CD4-positive, alpha-beta T cell treated with Interleukin-21 for 1 hour (primary cell): ENCODE data around the gene SRP14.

Experiments
- DNase-seq: peaks from one replicate; pipeline ENCODE4 v3.0.0-alpha.2; 2020

The SRP14 gene

DNA sequence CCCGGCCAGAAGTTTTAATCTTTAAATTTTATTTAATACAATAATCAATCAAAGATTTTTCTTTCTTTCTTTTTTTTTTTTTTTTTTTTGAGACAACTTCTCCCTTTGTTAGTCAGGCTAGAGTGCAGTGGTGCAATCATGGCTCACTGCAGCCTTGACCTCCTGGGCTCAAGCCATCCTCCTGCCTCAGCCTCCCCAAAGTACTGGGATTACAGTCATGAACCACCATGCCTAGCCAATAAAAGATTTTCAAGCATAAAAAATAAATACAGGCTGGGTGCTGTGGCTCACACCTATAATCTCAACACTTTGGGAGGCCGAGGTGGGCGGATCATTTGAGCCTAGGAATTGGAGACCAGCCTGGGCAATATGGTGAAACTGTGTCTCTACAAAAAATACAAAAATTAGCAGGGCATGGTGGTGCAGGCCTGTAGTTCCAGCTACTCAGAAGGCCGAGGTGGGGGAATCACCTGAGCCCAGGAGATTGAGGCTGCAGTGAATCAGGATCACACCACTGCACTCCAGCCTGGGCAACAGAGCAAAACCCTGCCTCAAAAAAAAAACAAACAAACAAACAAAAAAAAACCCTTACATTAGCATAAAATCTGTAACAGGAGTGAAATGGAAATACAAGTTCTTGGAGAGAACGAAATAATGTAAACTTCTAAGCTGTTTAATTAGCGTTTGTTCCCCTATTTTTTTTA, 29.1 kb upstream of the SRP14 start:
- no peak for DNase-seq

DNA sequence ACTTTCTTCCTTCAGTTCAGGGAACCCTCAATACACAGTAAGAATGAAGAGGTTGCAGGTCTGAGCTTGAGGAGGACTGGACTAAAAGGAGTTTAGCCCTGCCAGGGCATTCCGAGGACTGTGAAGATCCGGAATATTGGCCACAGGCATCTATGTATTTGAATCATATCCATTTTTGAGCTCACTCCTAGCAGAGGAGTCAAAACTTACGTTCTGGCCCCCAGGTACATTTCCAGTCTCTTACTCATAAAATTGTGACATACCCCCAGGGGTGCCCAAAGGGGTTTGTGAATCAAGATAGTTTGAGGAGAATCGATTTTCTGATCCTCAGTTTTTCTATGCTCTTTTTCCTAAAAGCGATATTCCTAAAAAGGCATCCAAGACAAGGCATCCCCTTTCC, 27.6 kb upstream of the SRP14 start:
- DNase-seq = no peak

DNA sequence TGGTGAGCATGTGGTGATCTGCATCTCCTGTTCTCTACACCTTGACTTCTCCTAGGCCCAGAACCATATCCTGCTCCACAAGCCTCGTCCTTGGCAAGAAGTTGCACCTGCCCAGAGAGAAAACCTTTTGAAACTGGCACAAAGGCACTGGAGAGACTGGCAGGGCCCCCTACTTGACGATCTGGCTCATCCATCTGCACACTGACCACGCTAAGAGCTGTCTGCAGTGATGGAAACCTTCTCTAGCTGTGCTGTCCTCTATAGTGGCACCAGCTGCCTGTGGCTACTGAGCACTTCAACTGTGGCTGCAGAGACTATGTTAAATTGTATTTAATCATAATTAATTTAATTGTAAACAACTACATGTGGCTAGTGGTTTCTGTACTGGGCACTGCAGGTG, 26.2 kb upstream of the SRP14 start:
- no peak for DNase-seq

DNA sequence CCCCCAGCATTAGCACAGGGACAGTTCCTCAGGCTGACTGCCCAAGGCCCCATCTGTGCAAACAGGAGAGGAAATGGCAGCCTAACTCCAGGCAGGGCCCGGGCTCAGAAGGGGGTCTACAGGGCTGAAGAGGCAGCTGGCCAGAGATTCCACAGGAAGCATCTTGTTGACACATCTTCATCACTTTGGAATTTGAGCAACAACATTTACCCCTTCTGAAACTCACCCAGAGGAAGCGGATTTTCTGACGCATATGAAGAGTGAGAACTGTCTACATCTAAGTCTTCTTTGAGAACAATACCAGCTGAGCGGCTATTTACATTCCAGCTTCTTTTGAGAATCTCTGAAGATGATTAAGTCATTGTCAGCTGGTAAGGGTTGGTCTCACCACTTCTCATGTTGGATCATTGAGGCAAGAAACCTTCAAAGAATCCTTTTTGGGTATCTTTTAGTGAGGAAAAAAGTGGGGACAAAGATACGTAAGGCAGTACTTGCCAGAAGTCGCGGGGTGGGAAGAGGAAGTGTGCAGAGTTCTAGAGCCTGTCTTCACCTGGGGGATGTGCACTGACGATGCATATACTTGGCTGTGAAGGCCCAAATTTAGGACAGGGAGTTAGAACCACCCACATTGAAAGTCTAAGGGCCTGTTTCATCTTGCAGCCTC, 25.4 kb upstream of the SRP14 start:
- no peak for DNase-seq

DNA sequence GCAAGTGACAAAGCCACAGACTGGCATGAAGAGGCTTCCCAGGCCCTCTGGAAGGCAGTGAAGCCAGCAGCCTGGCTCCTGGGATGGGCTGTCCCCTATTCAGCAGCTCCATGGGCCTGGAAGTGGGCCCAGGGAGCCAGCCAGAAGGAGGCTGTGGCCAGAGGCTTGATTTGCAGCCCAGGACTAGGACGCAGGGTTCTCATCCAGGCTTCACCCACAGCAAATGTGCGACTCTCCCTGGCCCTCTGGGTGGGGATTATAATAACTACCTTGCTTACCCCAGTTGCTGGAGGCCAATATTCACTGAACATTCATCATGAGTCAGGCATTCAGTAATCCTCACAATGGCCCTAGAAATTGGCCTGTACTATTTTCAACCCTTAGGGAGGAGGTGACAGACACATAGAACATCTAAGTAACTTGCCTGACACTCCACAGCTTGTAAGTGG, 24.6 kb upstream of the SRP14 start:
- DNase-seq = no peak

DNA sequence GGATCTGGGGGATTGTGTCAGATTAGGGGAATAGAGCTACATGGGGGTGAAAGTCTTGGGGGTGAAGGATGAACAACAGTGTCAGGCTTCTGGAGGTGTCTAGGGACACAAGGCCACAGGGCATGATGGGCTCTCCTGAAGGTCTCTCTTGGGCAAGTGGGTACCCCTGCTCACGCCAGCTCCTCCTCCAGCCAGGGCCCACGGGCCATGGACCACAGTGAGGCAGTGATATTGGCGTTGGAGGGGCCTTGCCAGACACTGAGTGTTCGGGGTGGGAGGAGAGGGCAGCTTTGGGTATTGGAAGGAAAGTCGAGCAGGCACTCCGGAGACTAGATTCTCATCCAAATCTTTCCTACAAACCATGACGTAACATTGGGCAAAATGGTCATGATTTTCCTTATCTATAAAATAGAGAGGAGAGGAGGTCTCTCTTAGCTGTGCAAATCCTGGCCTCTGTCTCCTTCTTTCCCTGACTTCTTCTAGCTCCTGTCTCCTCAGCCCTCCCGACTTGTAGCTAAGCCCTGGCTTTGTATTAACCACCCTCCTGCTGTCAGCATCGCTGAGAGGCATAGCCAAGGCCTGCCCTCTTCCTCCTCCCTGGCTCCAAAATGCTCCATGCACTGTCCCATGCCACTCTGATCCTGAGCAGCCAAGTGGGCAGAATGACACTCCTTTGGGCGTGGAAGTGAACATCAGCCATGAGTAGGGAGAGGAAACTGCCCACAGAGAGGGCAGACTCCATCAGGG, 24.0 kb upstream of the SRP14 start:
- no peak for DNase-seq

DNA sequence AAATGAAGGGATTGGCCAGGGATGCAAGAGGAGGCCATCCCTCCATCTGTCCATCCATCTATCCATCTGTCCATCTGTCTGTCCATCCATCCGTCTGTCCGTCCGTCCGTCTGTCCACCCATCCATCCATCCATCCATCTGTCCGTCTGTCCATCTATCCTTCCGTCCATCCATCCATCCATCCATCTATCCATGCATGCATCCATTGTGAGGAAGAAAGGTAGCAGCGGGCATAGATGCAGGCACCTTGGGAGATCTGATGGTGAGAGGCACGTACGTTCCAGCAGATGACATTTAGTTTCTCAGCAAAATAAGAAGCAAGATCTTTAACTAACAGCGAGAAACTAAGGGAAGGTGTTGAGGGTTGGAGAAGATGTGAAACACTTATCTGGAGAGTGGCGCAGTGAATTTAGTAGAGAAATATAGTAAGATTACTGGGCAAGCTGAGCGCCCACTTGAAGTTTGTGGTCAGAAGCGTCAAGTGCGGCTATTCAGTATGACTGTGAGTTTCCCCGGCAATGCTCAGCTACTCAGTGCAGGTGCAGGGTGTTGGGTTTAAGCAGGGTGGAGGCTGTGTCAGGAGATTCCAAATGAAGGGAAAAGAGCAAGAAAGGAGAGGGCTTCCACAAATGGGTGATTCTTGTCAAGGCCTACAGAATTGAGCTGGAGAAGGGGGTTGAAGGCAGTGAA, 22.4 kb upstream of the SRP14 start:
- no peak for DNase-seq

DNA sequence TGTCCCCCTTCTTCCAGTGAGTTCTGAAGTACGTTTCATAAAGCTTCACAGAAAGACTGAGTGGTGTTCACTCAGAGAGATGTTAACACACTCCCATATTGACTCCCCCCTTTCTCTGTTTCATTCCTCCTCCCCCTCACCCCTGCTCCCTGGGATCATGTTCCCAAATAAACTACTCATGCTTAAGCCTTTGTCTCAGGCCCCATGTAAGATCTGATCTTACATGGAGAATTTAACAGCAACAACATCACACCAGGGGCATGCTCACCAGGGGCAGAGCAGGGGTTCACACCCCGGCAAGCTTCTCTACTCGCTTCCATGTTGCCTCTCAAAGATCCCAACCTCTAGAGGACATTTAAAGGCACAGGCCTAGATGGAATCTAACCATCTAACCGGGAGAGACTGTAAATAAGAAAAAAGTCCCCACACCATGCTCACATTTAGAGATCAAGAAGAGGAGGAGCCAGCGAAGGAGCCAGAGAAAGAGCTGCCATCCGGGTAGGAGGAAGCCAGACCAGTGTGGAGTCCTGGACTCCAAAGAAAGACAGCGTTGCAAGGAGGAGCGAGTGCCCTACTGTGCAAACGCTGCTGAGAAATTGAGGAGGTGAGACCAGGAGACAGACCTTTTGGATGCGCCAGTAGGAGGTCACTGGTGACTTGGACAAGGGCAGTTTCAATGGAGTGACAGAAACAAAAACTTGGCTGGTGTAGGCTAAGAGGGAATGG, 21.4 kb upstream of the SRP14 start:
- no peak for DNase-seq

DNA sequence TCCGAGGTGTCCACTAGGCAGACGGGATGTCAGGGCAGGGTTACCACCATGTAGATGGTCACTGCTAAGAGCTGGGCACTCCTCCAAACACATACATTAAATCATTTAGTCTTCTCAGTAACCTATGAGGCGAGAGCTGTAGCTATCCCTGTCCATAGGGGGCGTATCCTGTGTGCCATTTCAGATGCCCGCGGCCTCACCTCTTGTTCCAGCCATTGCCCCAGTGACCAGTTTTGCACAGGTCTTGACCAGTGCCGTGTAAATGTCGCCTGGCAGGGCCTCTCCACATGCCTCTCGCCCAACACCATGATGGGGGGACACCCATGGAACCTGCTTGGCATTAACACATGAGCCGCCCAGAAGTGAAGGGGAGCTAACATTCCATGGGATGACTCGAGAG, 20.8 kb upstream of the SRP14 start:
- no peak for DNase-seq

DNA sequence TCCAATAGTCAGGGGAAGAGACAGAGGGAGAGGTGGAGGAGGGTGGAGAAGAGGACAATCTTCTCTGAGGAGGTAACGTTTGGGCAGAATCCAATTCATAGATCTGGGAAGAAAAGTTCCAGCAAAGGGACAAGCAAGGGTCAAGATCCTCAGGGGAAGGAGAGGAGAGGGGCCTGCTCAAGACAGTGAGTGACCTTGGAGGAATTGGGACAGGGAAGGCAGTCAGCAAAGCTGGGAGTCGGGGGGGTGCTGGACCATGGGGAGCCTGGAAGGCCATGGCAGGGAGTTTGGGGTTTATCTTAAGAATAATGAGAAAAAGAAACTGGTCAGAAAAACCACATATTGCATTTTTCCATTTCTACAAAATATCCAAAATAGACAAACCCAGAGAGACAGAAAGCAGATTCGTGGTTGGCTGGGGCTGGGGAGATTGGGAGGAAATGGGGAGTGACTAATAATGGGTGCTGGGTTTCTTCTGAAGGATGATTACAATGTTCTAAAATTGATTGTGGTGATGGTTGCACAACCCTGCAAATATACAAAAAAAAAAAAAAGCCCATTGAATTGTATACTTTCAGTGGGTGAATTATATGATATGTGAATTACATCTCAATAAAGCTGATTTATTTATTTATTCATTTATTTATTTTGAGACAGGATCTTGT, 19.6 kb upstream of the SRP14 start:
- no peak for DNase-seq

DNA sequence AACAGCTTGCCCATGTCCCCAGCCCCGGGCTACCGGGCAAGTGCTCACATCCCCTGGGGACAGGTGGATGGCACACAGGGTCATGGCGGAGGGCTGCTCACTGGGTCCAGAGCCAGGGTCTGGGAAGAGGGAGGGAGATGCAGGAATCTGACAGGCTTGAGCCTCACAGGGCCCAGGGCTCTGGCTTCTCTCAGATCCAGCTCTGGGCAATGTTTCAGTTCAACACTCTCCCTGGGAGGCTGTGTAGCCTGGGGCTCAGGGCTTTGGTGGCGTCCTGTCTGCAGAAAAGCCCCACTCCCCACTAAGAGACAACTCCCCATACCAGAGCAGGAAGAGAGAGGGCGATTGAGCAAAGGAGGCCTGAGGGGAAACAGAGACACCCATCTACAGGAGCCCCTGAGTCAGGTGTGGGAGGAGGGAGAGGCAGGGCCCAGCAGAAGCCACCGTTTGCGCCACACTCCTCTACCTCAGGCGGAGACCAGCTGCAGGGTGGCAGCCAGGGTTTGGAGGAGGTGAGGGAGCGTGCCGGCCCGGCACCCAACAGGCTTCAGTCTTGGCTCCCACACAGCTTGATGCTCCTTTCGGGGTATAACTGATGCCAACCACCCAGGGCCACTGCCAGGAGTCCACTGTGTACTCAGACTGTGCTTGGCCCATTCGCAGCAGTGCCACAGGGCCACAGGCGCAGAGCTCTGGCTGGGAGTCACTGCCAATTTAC, 16.8 kb upstream of the SRP14 start:
- no peak for DNase-seq

DNA sequence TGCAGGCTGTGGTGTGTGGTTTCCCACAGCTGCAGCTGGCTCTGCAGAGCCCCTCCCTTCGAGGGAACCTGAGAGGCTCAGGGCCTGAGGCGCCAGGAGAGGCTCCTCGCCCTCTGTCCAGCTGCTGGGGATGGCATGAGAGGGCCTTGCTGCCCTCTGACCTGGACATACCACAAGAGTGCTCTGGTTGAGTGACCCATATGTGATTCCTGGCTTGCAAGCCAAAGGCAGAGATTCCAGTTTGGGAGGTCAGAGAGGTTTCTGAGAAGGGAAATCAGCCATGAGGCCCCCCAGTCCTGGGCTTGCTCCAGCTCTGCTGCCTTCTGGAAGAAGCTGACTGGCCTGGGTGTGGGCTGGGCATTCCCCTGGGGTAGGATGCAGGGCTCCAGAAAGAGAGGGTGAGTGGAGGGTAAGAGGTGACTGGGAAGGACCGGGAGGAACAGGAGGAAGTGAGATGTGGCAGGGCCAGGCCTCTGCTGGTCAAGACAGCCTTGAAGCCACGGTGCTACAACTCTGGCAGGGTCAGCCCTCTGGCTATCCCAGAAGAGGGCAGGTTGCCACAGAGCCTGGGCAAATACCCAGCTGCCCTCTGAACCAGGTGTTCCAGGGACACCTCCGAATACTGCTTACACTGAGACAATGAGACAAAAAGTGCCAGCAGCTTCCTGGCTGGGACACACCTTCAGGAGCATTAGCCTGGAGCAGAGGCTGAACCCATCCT, 16.0 kb upstream of the SRP14 start:
- DNase-seq = peak; percentile 38

DNA sequence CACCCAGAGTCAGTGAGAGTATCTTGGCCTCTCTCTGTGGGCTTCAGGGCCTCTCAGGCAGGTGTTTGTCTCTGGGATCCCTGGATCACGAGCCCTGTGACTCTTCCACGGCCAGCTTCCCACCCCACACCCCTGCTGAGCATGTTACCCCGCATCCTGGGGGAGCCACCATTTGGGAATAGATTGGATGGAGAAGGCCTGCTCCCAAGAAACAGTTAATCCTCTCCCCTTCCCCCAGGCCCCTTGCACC, 15.5 kb upstream of the SRP14 start:
- no peak for DNase-seq

DNA sequence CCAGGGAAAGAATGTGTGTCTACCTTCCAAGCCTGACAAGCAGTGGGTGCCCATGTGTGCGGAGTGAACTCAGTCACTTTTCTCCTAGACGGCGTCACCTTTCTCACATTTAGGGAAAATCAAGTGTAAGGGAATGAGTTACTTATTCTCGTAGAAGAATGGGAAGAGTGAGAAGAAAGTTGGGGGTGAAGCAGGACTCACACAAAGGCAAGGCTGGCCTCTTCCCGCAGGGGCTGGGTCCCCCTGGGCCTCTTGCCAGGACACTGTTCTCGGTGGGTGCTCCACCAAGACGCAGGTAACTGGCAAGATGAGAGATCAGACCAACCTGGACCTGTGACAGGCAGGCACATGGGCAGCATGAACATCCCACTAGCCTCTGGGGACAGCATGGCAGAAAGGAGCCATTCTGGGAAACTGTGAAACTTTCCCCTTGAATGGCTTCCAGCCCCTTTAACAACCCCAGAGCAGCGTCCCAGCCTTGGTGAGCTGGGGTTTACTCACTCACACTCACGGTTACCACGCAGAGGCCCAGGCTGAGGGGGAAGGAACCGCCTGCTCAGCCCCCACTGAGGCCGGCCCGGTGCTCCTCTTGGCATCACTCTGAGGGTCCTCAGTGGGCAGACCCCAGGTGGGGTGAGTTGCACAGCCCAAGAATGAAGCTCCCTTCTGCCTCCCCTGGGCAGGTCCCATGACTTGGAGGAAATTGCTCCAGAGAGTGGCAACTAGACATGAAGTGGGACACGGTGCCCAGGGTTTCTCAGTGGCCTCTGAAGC, 15.0 kb upstream of the SRP14 start:
- no peak for DNase-seq

DNA sequence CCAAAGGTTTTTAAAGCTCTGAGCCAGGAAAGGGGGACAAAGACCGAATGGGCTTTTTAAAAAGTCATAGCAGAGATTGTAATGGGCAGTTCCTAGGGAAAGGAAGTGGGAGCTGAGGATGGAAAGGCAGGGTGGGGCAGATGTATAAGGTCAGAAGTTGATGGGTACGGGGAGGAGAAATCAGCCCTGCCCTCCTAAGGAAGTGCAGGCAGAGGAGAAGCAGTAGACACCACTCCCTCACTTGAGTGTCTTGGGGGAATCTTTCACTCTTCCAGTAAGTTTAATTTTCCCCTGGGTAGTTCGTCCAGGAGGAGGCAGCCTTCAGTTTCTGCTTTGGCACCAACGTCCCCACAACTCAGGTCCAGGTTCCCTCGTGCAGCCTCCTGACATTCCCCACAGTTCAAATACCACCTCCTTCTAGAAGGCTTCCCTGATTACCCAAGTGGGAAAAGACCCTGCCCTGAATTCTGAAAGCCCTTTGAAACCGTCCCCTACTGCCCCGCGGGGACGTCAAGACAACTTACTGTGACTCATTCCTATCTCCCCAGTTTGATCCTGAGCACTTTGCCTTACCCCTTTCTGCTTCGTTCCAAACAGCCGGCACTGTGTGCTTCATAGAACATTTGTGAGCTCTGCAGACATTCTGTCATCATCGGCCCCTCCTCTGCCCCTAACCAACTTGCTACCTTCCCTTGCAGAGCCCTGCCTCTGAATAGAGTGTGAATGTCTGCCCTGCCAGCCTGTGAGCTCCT, 14.3 kb upstream of the SRP14 start:
- DNase-seq = no peak

DNA sequence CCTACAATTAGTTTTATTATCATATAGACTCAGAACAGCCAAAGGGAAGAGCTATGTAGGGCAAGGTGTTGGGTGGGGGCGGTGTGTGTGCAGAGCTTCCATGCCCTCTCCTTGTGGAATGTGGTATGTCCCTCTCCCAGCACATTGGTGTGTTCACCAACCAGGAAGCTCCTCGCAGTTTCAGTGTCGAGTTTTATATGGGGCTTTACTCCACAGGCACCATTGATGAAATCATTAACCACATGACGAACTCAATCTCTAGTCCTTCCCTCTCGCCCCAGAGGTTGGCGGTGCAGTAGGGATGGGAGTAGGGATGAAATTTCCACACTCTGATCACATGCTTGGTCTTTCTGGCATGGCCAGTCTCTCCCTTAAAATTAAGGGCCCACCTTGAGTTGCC, 13.6 kb upstream of the SRP14 start:
- DNase-seq = no peak

DNA sequence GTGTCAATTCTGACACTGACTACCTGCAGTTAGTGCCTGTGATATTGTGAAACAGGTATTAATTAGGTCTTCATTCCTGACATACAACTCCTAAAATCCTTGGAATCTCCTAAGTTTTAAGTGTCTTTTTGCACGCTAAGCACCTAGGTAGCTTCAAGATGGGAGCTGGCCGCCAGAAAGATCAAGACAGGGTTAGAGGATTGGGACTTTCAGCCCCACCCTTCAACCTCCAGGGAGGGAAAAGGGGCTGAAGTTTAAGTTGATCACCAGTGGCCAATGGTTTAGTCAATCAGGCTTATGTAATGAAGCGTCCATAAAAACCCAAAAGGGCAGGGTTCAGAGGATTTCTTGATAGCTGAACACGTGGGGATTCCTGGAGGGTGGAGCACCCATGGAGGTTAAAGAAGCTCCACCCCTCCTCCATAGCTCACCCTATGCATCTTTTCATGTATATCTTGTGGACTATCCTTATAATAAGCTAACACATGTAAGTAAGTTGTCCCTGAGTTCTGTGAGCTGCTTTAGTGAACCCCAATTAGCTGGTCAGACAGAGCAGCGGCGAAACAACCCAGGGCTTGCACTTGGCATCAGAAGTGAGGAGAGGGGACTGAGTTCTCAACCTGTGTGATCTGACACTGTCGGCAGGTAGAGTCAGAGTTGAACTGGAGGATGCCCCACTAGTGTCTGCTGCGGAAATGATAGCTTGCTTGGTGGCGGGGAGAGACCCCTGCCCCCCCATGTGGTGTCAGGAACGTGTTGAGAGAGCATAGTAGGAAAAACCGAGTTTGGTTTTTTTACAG, 12.8 kb upstream of the SRP14 start:
- no peak for DNase-seq

DNA sequence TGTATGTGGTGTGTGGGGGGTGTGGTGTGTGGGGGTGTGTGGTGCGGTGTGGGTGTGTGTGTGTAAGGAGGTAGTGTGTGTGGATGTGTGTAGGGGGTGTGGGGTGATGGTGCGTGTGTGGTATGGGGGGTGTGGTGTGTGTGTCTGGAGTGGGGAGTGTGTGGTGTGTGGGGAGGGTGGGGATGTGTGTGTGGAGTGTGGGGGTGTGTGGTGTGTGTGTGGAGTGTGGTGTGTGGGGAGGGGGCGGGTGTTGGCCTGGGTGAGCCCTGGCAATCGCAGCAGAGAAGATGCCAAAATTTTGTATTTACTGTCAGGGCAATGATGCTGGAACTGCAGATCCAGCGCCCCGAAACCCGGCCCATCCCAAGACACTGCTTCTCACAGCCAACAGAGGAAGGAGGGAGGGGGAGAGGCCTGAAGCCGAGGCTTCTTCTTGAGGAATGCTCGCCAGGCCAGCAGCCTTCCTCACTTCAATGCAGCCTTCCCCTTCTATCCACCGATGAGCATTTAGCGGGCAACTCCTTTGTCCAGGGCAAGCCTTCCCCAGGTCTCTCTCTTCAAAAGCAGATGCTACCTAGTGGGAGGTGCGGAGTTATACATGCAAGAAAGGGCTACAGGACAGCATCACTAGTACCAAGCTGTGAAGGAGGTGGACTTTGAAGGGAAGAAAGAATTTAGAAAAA, 11.9 kb upstream of the SRP14 start:
- DNase-seq = peak; percentile 38
